CD4-positive, CD25-positive, alpha-beta regulatory T cell (primary cell): ENCODE results near the gene ATP5PB. TPM values are rescaled to one million over a fixed set of nuclear protein-coding genes. Genes with fewer than 3 reads are reported as not detected.

Experiments used
- ATAC-seq, 2 donors: fragments of 150-1000 bp; cut with Tn5 transposase; one replicate each; pipeline ENCODE4 v1.10.0; 2021; ENCODE audit warnings: low read depth in 2 of 2, moderate number of reproducible peaks in 2 of 2, moderate library complexity in 1 of 2
- DNase-seq, 3 donors: peaks; one replicate each; pipeline versions ENCODE4 v3.0.0 to v3.0.0-alpha.2; 2012 to 2022; ENCODE audit warnings: mixed read lengths in 1 of 3
- H3K27ac ChIP-seq: one replicate; pipeline ENCODE4 v1.7.0; 2013; ENCODE audit warnings: mild to moderate bottlenecking, low read length; ENCODE audit not compliant: insufficient read depth, poor library complexity, severe bottlenecking
- H3K27me3 ChIP-seq: one replicate; pipeline ENCODE4 v1.7.0; 2013; ENCODE audit warnings: low read length; ENCODE audit not compliant: control insufficient read depth, insufficient read depth
- H3K36me3 ChIP-seq: one replicate; pipeline ENCODE4 v1.7.0; 2013; ENCODE audit warnings: mild to moderate bottlenecking, low read length, moderate library complexity; ENCODE audit not compliant: control insufficient read depth, insufficient read depth
- H3K4me1 ChIP-seq: 2 replicates; pipeline ENCODE4 v1.7.0; 2013; ENCODE audit warnings: mild to moderate bottlenecking, low read length; ENCODE audit not compliant: insufficient read depth, control insufficient read depth, poor library complexity, severe bottlenecking
- H3K4me3 ChIP-seq: one replicate; pipeline ENCODE4 v1.7.0; 2013; ENCODE audit warnings: low read depth, mild to moderate bottlenecking, low read length, moderate library complexity
- H3K9me3 ChIP-seq, 2 experiments: 1 replicate in 1 of 2; 2 replicates in 1 of 2; pipeline ENCODE4 v1.7.0; 2013; ENCODE audit warnings: low read length in 2 of 2, mild to moderate bottlenecking in 1 of 2, moderate library complexity in 1 of 2; ENCODE audit not compliant: control insufficient read depth in 2 of 2
- H3K27ac Mint-ChIP-seq, 3 donors: one replicate each; pipeline ENCODE4 v1.8.0; 2020 to 2022; ENCODE audit warnings: mild to moderate bottlenecking in 3 of 3, mixed read lengths in 3 of 3, moderate library complexity in 2 of 3
- H3K27me3 Mint-ChIP-seq: one replicate; pipeline ENCODE4 v1.8.0; 2022; ENCODE audit warnings: mild to moderate bottlenecking, mixed read lengths
- H3K36me3 Mint-ChIP-seq: one replicate; pipeline ENCODE4 v1.8.0; 2020; ENCODE audit warnings: mixed read lengths
- H3K4me1 Mint-ChIP-seq, 4 donors: one replicate each; pipeline ENCODE4 v1.8.0; 2020 to 2022; ENCODE audit warnings: mixed read lengths in 4 of 4, mild to moderate bottlenecking in 1 of 4
- H3K4me3 Mint-ChIP-seq, 4 donors: one replicate each; pipeline ENCODE4 v1.8.0; 2020 to 2022; ENCODE audit warnings: mild to moderate bottlenecking in 4 of 4, mixed read lengths in 4 of 4, moderate library complexity in 3 of 4
- H3K9me3 Mint-ChIP-seq, 7 donors: one replicate each; pipeline ENCODE4 v1.8.0; 2020 to 2022; ENCODE audit warnings: mixed read lengths in 7 of 7, mild to moderate bottlenecking in 3 of 7, moderate library complexity in 2 of 7
- polyA plus RNA-seq, 4 donors: library from polyadenylated mRNA; unstranded; fragments of 300-500 nt; fragmentation: Illumina TruSeq; gene quantifications; one replicate each; pipeline ENCODE4 v1.2.3, GENCODE V29; 2021
- total RNA-seq: library from RNA; stranded (reverse); gene quantifications from one replicate; pipeline ENCODE4 v1.2.3, GENCODE V29; 2022

Gene ATP5PB
- total and polyA plus RNA-seq, 5 donors from 2014 or later: 85.1 to 569 (median 440) TPM

GRCh38 chr1:111487133-111487532 is 37.9 kb downstream of the ATP5PB start:
- Histone ChIP-seq H3K27ac (no peak overlapping the region), H3K27me3 (no peaks in the 10 kb centered on the region), H3K36me3 (no peaks in the 10 kb centered on the region), H3K9me3 (no peaks in the 10 kb centered on the region), H3K4me1 (no peaks in the 10 kb centered on the region), H3K4me3 (no peak overlapping the region)
- no peak overlapping the region for H3K4me3 Mint-ChIP-seq
- no peaks in the 10 kb centered on the region for H3K36me3 Mint-ChIP-seq
- ATAC-seq (no peak), DNase-seq (no peak)
- no peaks in the 10 kb centered on the region for H3K9me3 Mint-ChIP-seq
- peaks cover 0 to 12% (median 2%) of the 10 kb centered on the region in 4 donors for H3K4me1 Mint-ChIP-seq
- peaks cover 4% of the 10 kb centered on the region for H3K27me3 Mint-ChIP-seq
- H3K27ac Mint-ChIP-seq: no peak overlapping the region

DNA sequence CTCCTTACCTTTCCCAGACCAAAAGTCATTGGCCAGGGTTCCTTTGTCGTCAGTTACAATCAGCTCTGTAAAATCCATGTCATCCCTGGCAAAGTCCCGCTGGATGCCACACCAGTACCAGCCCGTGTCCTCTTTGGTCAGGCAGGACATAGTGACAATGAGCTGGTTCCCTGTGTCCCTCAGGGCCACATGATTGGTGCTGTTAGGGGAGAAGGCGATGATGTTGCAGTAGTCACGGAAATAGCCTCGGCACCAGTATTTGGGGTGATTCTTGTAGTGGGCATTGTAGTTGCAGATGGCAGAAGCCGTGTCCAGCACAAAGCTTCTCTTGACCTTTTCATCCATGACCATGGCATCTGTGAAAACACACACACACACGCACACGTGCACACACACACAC is 39.4 kb downstream of the ATP5PB start:
- Histone ChIP-seq H3K4me1 (no peaks in the 10 kb centered on the region), H3K4me3 (no peak overlapping the region), H3K27me3 (no peaks in the 10 kb centered on the region), H3K27ac (no peak overlapping the region), H3K36me3 (no peaks in the 10 kb centered on the region), H3K9me3 (no peaks in the 10 kb centered on the region)
- Mint-ChIP-seq H3K4me1 (peaks cover 0 to 3% (median 1%) of the 10 kb centered on the region in 4 donors), H3K9me3 (no peaks in the 10 kb centered on the region), H3K36me3 (no peaks in the 10 kb centered on the region), H3K27me3 (peaks cover 4% of the 10 kb centered on the region), H3K4me3 (no peak overlapping the region), H3K27ac (no peak overlapping the region)
- ATAC-seq (no peak), DNase-seq (no peak)

GRCh38 chr1:111489604-111490003 is 40.3 kb downstream of the ATP5PB start:
- ATAC-seq: no peak

GRCh38 chr1:111490220-111490619 is 41.0 kb downstream of the ATP5PB start:
- Histone ChIP-seq H3K9me3 (no peaks in the 10 kb centered on the region), H3K4me1 (no peaks in the 10 kb centered on the region), H3K4me3 (no peak overlapping the region), H3K27me3 (no peaks in the 10 kb centered on the region), H3K36me3 (no peaks in the 10 kb centered on the region), H3K27ac (no peak overlapping the region)
- H3K27ac Mint-ChIP-seq: peak overlapping the region in 1 of 3 donors; percentile 35
- DNase-seq: no peak
- peaks cover 0 to 2% (median 0%) of the 10 kb centered on the region in 7 donors for H3K9me3 Mint-ChIP-seq
- peaks cover 12% of the 10 kb centered on the region for H3K27me3 Mint-ChIP-seq
- no peak overlapping the region for H3K4me3 Mint-ChIP-seq
- peaks cover 0 to 2% (median 0%) of the 10 kb centered on the region in 4 donors for H3K4me1 Mint-ChIP-seq
- H3K36me3 Mint-ChIP-seq: no peaks in the 10 kb centered on the region
- no peak for ATAC-seq

More at GRCh38 chr1:111489604-111490003, 40.3 kb downstream of the ATP5PB start:
- DNase-seq: no peak
- Histone ChIP-seq H3K4me3 (no peak overlapping the region), H3K4me1 (no peaks in the 10 kb centered on the region), H3K9me3 (no peaks in the 10 kb centered on the region), H3K27ac (no peak overlapping the region), H3K36me3 (no peaks in the 10 kb centered on the region), H3K27me3 (no peaks in the 10 kb centered on the region)
- H3K27me3 Mint-ChIP-seq: peaks cover 12% of the 10 kb centered on the region
- H3K27ac Mint-ChIP-seq: peak overlapping the region in 1 of 3 donors; percentile 55
- peaks cover 0 to 2% (median 0%) of the 10 kb centered on the region in 7 donors for H3K9me3 Mint-ChIP-seq
- no peak overlapping the region for H3K4me3 Mint-ChIP-seq
- no peaks in the 10 kb centered on the region for H3K36me3 Mint-ChIP-seq
- peaks cover 0 to 3% (median 1%) of the 10 kb centered on the region in 4 donors for H3K4me1 Mint-ChIP-seq

GRCh38 chr1:111491070-111491469 is 41.8 kb downstream of the ATP5PB start:
- H3K27me3 ChIP-seq: no peaks in the 10 kb centered on the region
- H3K36me3 ChIP-seq: no peaks in the 10 kb centered on the region
- no peak overlapping the region for H3K27ac ChIP-seq
- H3K36me3 Mint-ChIP-seq: no peaks in the 10 kb centered on the region
- H3K9me3 ChIP-seq: no peaks in the 10 kb centered on the region
- peaks cover 0 to 6% (median 2%) of the 10 kb centered on the region in 7 donors for H3K9me3 Mint-ChIP-seq
- peaks cover 12% of the 10 kb centered on the region for H3K27me3 Mint-ChIP-seq
- DNase-seq: no peak
- H3K4me3 Mint-ChIP-seq: no peak overlapping the region
- no peak for ATAC-seq
- no peak overlapping the region for H3K4me3 ChIP-seq
- H3K4me1 ChIP-seq: no peaks in the 10 kb centered on the region
- H3K27ac Mint-ChIP-seq: no peak overlapping the region
- H3K4me1 Mint-ChIP-seq: no peaks in the 10 kb centered on the region

- peaks cover 14% of the 10 kb centered on the region for H3K27me3 Mint-ChIP-seq
- peaks cover 5 to 8% (median 5%) of the 10 kb centered on the region in 4 donors for H3K4me1 Mint-ChIP-seq
- no peak for DNase-seq
- Histone ChIP-seq H3K27ac (no peak overlapping the region), H3K9me3 (no peaks in the 10 kb centered on the region), H3K36me3 (no peaks in the 10 kb centered on the region), H3K4me1 (no peaks in the 10 kb centered on the region), H3K4me3 (no peak overlapping the region), H3K27me3 (no peaks in the 10 kb centered on the region)
- no peak overlapping the region for H3K4me3 Mint-ChIP-seq
- H3K27ac Mint-ChIP-seq: no peak overlapping the region
- H3K9me3 Mint-ChIP-seq: peaks cover 0 to 11% (median 5%) of the 10 kb centered on the region in 7 donors
- ATAC-seq: no peak
- H3K36me3 Mint-ChIP-seq: no peaks in the 10 kb centered on the region
These were observed 47.1 kb downstream of the ATP5PB start for GRCh38 chr1:111496398-111496797.

GRCh38 chr1:111497592-111497991 is 48.3 kb downstream of the ATP5PB start:
- no peak overlapping the region for H3K4me3 Mint-ChIP-seq

GRCh38 chr1:111499026-111499785 is 49.9 kb downstream of the ATP5PB start:
- Mint-ChIP-seq H3K4me1 (peaks cover 12 to 27% (median 15%) of the 10 kb centered on the region in 4 donors), H3K4me3 (no peak overlapping the region), H3K27me3 (peaks cover 9% of the 10 kb centered on the region), H3K36me3 (no peaks in the 10 kb centered on the region), H3K9me3 (peaks cover 0 to 11% (median 5%) of the 10 kb centered on the region in 7 donors), H3K27ac (peak overlapping the region in 1 of 3 donors; percentile 85)
- ATAC-seq (no peak), DNase-seq (no peak)
- Histone ChIP-seq H3K27ac (no peak overlapping the region), H3K4me1 (peaks cover 15% of the 10 kb centered on the region), H3K36me3 (no peaks in the 10 kb centered on the region), H3K4me3 (no peak overlapping the region), H3K27me3 (no peaks in the 10 kb centered on the region), H3K9me3 (no peaks in the 10 kb centered on the region)

More at GRCh38 chr1:111497592-111497991, 48.3 kb downstream of the ATP5PB start:
- no peaks in the 10 kb centered on the region for H3K27me3 ChIP-seq
- ATAC-seq: no peak
- no peak overlapping the region for H3K27ac ChIP-seq
- H3K4me1 ChIP-seq: no peaks in the 10 kb centered on the region
- H3K27me3 Mint-ChIP-seq: peaks cover 14% of the 10 kb centered on the region
- H3K9me3 ChIP-seq: no peaks in the 10 kb centered on the region
- peak overlapping the region in 1 of 3 donors; percentile 7 for H3K27ac Mint-ChIP-seq
- H3K36me3 Mint-ChIP-seq: no peaks in the 10 kb centered on the region
- H3K36me3 ChIP-seq: no peaks in the 10 kb centered on the region
- DNase-seq: no peak
- peaks cover 5 to 10% (median 7%) of the 10 kb centered on the region in 4 donors for H3K4me1 Mint-ChIP-seq
- peaks cover 0 to 11% (median 5%) of the 10 kb centered on the region in 7 donors for H3K9me3 Mint-ChIP-seq
- H3K4me3 ChIP-seq: no peak overlapping the region
